Loucy (cell line): Measurements from ENCODE around the gene UBE2L3.

ENCODE experiments used
- H2AFZ ChIP-seq: fragments of 200-600 bp; sonication (generic); 2 replicates; pipeline ENCODE4 v1.6.0; 2016; ENCODE audit warnings: antibody characterized with exemption, mild to moderate bottlenecking, low read length, moderate library complexity
- H3F3A ChIP-seq: fragments of 200-600 bp; 2 replicates; pipeline ENCODE4 v1.6.0; 2016; ENCODE audit warnings: antibody characterized with exemption, low read depth, mild to moderate bottlenecking
- H3K27me3 ChIP-seq: fragments of 200-600 bp; sonication (generic); 2 replicates; pipeline ENCODE4 v1.6.1; 2014; ENCODE audit warnings: low read length, mild to moderate bottlenecking; ENCODE audit not compliant: insufficient read depth, poor library complexity, severe bottlenecking
- H3K36me3 ChIP-seq: fragments of 200-600 bp; sonication (generic); 2 replicates; pipeline ENCODE4 v1.6.1; 2016; ENCODE audit warnings: low read length; ENCODE audit not compliant: insufficient read depth
- H3K4me1 ChIP-seq: fragments of 200-600 bp; sonication (generic); 2 replicates; pipeline ENCODE4 v1.5.1; 2014; ENCODE audit warnings: low read length, mild to moderate bottlenecking; ENCODE audit not compliant: insufficient read depth, poor library complexity, severe bottlenecking
- H3K4me2 ChIP-seq: fragments of 200-600 bp; sonication (generic); 2 replicates; pipeline ENCODE4 v1.6.0; 2014; ENCODE audit warnings: antibody characterized with exemption, low read length, low read depth, mild to moderate bottlenecking; ENCODE audit not compliant: poor library complexity, severe bottlenecking
- H3K4me3 ChIP-seq: fragments of 200-600 bp; sonication (generic); 2 replicates; pipeline ENCODE4 v1.5.1; 2014; ENCODE audit warnings: low read length, mild to moderate bottlenecking, mixed read lengths; ENCODE audit not compliant: poor library complexity, severe bottlenecking
- H3K79me2 ChIP-seq: fragments of 200-600 bp; sonication (generic); 2 replicates; pipeline ENCODE4 v1.6.1; 2014; ENCODE audit warnings: low read length; ENCODE audit not compliant: insufficient read depth
- H3K9ac ChIP-seq: fragments of 200-600 bp; sonication (generic); 2 replicates; pipeline ENCODE4 v1.6.0; 2014; ENCODE audit warnings: mild to moderate bottlenecking, low read depth, low read length, moderate library complexity; ENCODE audit not compliant: poor library complexity, severe bottlenecking
- H3K9me2 ChIP-seq: fragments of 200-600 bp; sonication (generic); replicated peaks from 2 replicates; pipeline ENCODE4 v1.6.1; 2016; ENCODE audit warnings: low read depth, low read length, mixed read lengths
- H3K9me3 ChIP-seq: fragments of 200-600 bp; sonication (generic); 2 replicates; pipeline ENCODE4 v1.6.1; 2014; ENCODE audit warnings: mild to moderate bottlenecking, antibody characterized with exemption, low read length, low read depth; ENCODE audit not compliant: insufficient read depth
- H4K20me1 ChIP-seq: fragments of 200-600 bp; sonication (generic); 2 replicates; pipeline ENCODE4 v1.6.0; 2014; ENCODE audit warnings: antibody characterized with exemption, low read length, mild to moderate bottlenecking; ENCODE audit not compliant: insufficient read depth, poor library complexity, severe bottlenecking
- CTCF ChIP-seq: fragments of 200-600 bp; sonication (generic); conservative IDR thresholded peaks from 2 replicates; pipeline ENCODE4 v1.5.1; 2014; ENCODE audit warnings: mild to moderate bottlenecking, antibody characterized with exemption, low read length
- EZH2phosphoT487 ChIP-seq: fragments of 200-600 bp; IDR thresholded peaks from 2 replicates; pipeline ENCODE4 v1.6.1; 2018; ENCODE audit warnings: antibody characterized with exemption, mild to moderate bottlenecking, moderate library complexity, borderline replicate concordance

Gene UBE2L3

GRCh38 chr22:21589396-21589795 lies 21.9 kb downstream of the UBE2L3 start:
- no peaks in the 10 kb centered on the region for H3K27me3 ChIP-seq
- H2AFZ ChIP-seq: no peak overlapping the region
- no peaks in the 10 kb centered on the region for H3K9me2 ChIP-seq
- TF ChIP-seq EZH2phosphoT487 (no peak), CTCF (no peak)
- H3K9ac ChIP-seq: no peak overlapping the region
- peaks cover 45% of the 10 kb centered on the region; the same call in 1 of the 2 replicates for H3K36me3 ChIP-seq
- no peaks in the 10 kb centered on the region for H3K9me3 ChIP-seq
- peaks cover 97% of the 10 kb centered on the region for H3K79me2 ChIP-seq
- peaks cover 3% of the 10 kb centered on the region for H3K4me1 ChIP-seq
- H3F3A ChIP-seq: no peaks in the 10 kb centered on the region
- peaks cover 87% of the 10 kb centered on the region for H4K20me1 ChIP-seq
- H3K4me3 ChIP-seq: no peak overlapping the region
- H3K4me2 ChIP-seq: no peak overlapping the region

GRCh38 chr22:21590809-21591641 lies 23.5 kb downstream of the UBE2L3 start:
- Histone ChIP-seq H3F3A (no peaks in the 10 kb centered on the region), H3K9me3 (no peaks in the 10 kb centered on the region), H3K79me2 (peaks cover 97% of the 10 kb centered on the region), H2AFZ (no peak overlapping the region), H3K4me1 (peaks cover 3% of the 10 kb centered on the region), H3K4me3 (no peak overlapping the region), H3K36me3 (peaks cover 60% of the 10 kb centered on the region; the same call in 1 of the 2 replicates), H3K9me2 (no peaks in the 10 kb centered on the region), H4K20me1 (peaks cover 88% of the 10 kb centered on the region), H3K27me3 (no peaks in the 10 kb centered on the region), H3K4me2 (no peak overlapping the region), H3K9ac (no peak overlapping the region)
- no peak for TF ChIP-seq EZH2phosphoT487
- TF ChIP-seq CTCF: no peak

- H3F3A ChIP-seq: no peaks in the 10 kb centered on the region
- peaks cover 89% of the 10 kb centered on the region for H4K20me1 ChIP-seq
- no peak overlapping the region for H3K4me2 ChIP-seq
- no peak overlapping the region for H3K9ac ChIP-seq
- no peaks in the 10 kb centered on the region for H3K9me3 ChIP-seq
- H3K4me3 ChIP-seq: no peak overlapping the region
- peaks cover 67% of the 10 kb centered on the region; the same call in 1 of the 2 replicates for H3K36me3 ChIP-seq
- H3K4me1 ChIP-seq: peaks cover 3% of the 10 kb centered on the region
- TF ChIP-seq EZH2phosphoT487 (no peak), CTCF (no peak)
- H3K27me3 ChIP-seq: no peaks in the 10 kb centered on the region
- H3K79me2 ChIP-seq: peaks cover 97% of the 10 kb centered on the region
- H2AFZ ChIP-seq: no peak overlapping the region
- no peaks in the 10 kb centered on the region for H3K9me2 ChIP-seq
These were observed 24.2 kb downstream of the UBE2L3 start for GRCh38 chr22:21591695-21592094.
